GM20000 (cell line): ENCODE data around the gene ABCC11.

Experiments used
- DNase-seq: peaks from one replicate; pipeline ENCODE4 v3.0.0; 2012; ENCODE audit warnings: low spot score
- TF ChIP-seq, protein P1 (sequence below): IDR thresholded peaks from 2 replicates; pipeline ENCODE4 v1.5.1; 2012; ENCODE audit warnings: mild to moderate bottlenecking, control low read depth; ENCODE audit errors: extremely low read depth, missing control alignments

The ABCC11 gene

GRCh38 chr16:48272837-48273421 lies 25.6 kb upstream of the ABCC11 start:
- DNase-seq, result no peak
- TF ChIP-seq, protein P1, sequence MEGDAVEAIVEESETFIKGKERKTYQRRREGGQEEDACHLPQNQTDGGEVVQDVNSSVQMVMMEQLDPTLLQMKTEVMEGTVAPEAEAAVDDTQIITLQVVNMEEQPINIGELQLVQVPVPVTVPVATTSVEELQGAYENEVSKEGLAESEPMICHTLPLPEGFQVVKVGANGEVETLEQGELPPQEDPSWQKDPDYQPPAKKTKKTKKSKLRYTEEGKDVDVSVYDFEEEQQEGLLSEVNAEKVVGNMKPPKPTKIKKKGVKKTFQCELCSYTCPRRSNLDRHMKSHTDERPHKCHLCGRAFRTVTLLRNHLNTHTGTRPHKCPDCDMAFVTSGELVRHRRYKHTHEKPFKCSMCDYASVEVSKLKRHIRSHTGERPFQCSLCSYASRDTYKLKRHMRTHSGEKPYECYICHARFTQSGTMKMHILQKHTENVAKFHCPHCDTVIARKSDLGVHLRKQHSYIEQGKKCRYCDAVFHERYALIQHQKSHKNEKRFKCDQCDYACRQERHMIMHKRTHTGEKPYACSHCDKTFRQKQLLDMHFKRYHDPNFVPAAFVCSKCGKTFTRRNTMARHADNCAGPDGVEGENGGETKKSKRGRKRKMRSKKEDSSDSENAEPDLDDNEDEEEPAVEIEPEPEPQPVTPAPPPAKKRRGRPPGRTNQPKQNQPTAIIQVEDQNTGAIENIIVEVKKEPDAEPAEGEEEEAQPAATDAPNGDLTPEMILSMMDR, result no peak

GRCh38 chr16:48271728-48272127 lies 24.4 kb upstream of the ABCC11 start:
- TF ChIP-seq, protein P1, result no peak
- DNase-seq, result no peak

GRCh38 chr16:48269011-48269410 lies 21.7 kb upstream of the ABCC11 start:
- no peak for DNase-seq
- TF ChIP-seq, protein P1, result no peak

- TF ChIP-seq, protein P1, result no peak
- DNase-seq, result no peak
These were observed 15.3 kb upstream of the ABCC11 start for GRCh38 chr16:48262631-48263030.

- no peak for DNase-seq
- TF ChIP-seq, protein P1, result no peak
These were observed 14.2 kb upstream of the ABCC11 start for GRCh38 chr16:48261569-48261968.

GRCh38 chr16:48256579-48257177 lies 9.3 kb upstream of the ABCC11 start:
- TF ChIP-seq, protein P1, result no peak
- no peak for DNase-seq

DNA sequence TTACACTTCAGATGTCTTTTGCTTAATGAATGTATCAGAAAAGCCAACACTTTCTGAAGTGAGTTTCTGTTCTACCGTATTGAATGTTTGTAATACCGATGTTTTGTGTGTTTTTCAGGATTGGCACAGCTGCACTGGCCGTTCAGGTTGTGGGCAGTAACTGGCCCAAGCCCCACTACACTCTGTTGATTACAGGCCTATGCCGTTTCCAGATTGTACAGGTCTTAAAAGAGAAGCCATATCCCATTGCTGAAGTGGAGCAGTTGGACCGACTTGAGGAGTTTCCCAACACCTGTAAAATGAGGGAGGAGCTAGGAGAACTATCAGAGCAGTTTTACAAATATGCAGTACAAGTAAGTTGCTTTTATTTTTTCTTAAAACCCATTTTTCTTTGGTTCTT lies 4.7 kb upstream of the ABCC11 start:
- TF ChIP-seq, protein P1, result no peak
- DNase-seq, result no peak
